Fibroblast of lung (primary cell): ENCODE measurements around the gene TYMS.

Source experiments
- CTCF ChIP-seq, 2 donors: IDR thresholded peaks in 1 of 2; conservative IDR thresholded peaks in 1 of 2; 1 replicate in 1 of 2; 2 replicates in 1 of 2; pipeline ENCODE4 v1.5.1; 2011 to 2012; ENCODE audit warnings: low read length in 2 of 2, control low read depth in 1 of 2, inconsistent platforms in 1 of 2, low read depth in 1 of 2, mild to moderate bottlenecking in 1 of 2
- EZH2 ChIP-seq: IDR thresholded peaks from 2 replicates; pipeline ENCODE4 v1.5.1; 2012; ENCODE audit warnings: low read length, control low read depth, mild to moderate bottlenecking; ENCODE audit errors: missing control alignments

- TF ChIP-seq CTCF (conservative IDR thresholded peaks at IDR 0.05 in 1 of 2, IDR thresholded peaks at IDR 0.05 in 1 of 2; ENCODE audit: low read depth in 1 of 2, low read length in 2 of 2), result no peak
- TF ChIP-seq EZH2, result no peak
Observed at GRCh38 chr18:666628-667027, 9.2 kb downstream of the TYMS start.
